HepG2 (cell line): ENCODE results near the gene MACROD2. TPM values are rescaled to one million over a fixed set of nuclear protein-coding genes. Genes with fewer than 3 reads are reported as not detected.

Experiments
- ATAC-seq: fragments of 200-7000 bp; cut with Tn5 transposase; 3 replicates; pipeline ENCODE4 v1.9.1; 2020; ENCODE audit warnings: mild to moderate bottlenecking, moderate library complexity
- BruUV-seq: library from RNA; stranded (reverse); fragments of 400-500 nt; replicated peaks from 2 replicates; lab custom pipeline; 2021; lab: Mats Ljungman, UMichigan
- CTCF ChIA-PET: fragments of 300-600 bp; formaldehyde crosslinking; extraction: SDS; loops from one replicate; lab custom pipeline; 2021; ENCODE audit warnings: low total read pairs, inconsistent platforms, low intra/inter-chr PET ratio; lab: Yijun Ruan, JAX
- POLR2A ChIA-PET: fragments of 350-600 bp; sonication (Branson Sonifier 250); formaldehyde crosslinking; loops from one replicate; lab custom pipeline; 2020; ENCODE audit warnings: antibody characterized with exemption, inconsistent platforms; lab: Yijun Ruan, JAX
- DNase-seq: peaks from one replicate; pipeline ENCODE4 v3.0.0-alpha.2; 2015; ENCODE audit warnings: low spot score
- FAIRE-seq: peaks from 3 replicates; lab custom pipeline; 2011; peaks lifted over from hg19 to GRCh38; lab: Jason Lieb, UNC
- H2AFZ ChIP-seq: one replicate; pipeline ENCODE4 v1.6.1; 2011; ENCODE audit warnings: low read length, inconsistent platforms
- H3K27ac ChIP-seq: fragments of 300-600 bp; 3 replicates; pipeline ENCODE4 v1.8.0; 2011; ENCODE audit warnings: mixed run types, mild to moderate bottlenecking, mixed read lengths, low read length, inconsistent platforms; ENCODE audit not compliant: insufficient read depth; ENCODE audit errors: extremely low read length
- H3K27me3 ChIP-seq, 2 experiments: fragments of 200-600 bp in 1 of 2; 2 replicates in 1 of 2; 3 replicates in 1 of 2; pipeline versions ENCODE4 v1.6.0 to v1.8.0; 2011; ENCODE audit warnings: low read length in 2 of 2, mild to moderate bottlenecking in 2 of 2, moderate library complexity in 2 of 2, inconsistent platforms in 1 of 2; ENCODE audit not compliant: insufficient read depth in 2 of 2, control insufficient read depth in 1 of 2
- H3K36me3 ChIP-seq, 2 experiments: fragments of 200-600 bp in 1 of 2; replicated peaks in 1 of 2; 2 replicates in 1 of 2; 3 replicates in 1 of 2; pipeline versions ENCODE4 v1.5.1 to v1.8.0; 2011; ENCODE audit warnings: low read length in 2 of 2, inconsistent platforms in 1 of 2; ENCODE audit not compliant: insufficient read depth in 2 of 2, control insufficient read depth in 1 of 2
- H3K4me1 ChIP-seq: 2 replicates; pipeline ENCODE4 v1.5.1; 2012; ENCODE audit warnings: low read length, inconsistent platforms; ENCODE audit not compliant: insufficient read depth
- H3K4me2 ChIP-seq: 2 replicates; pipeline ENCODE4 v1.6.0; 2011; ENCODE audit warnings: low read depth, low read length, inconsistent platforms
- H3K4me3 ChIP-seq, 3 experiments: fragments of 200-600 bp in 1 of 3; sonication (generic), shearing (Covaris generic) in 1 of 3; replicated peaks in 1 of 3; 2 replicates each; pipeline ENCODE4 v1.5.1; 2011 to 2016; ENCODE audit warnings: low read length in 3 of 3, inconsistent platforms in 2 of 3, low read depth in 2 of 3, mild to moderate bottlenecking in 2 of 3, control low read depth in 1 of 3, mixed read lengths in 1 of 3; ENCODE audit not compliant: insufficient read depth in 1 of 3
- H3K79me2 ChIP-seq: one replicate; pipeline ENCODE4 v1.6.1; 2011; ENCODE audit warnings: low read length, inconsistent platforms; ENCODE audit not compliant: insufficient read depth
- H3K9ac ChIP-seq: 2 replicates; pipeline ENCODE4 v1.6.0; 2011; ENCODE audit warnings: mild to moderate bottlenecking, low read depth, low read length, inconsistent platforms; ENCODE audit not compliant: insufficient read depth
- H3K9me3 ChIP-seq: 2 replicates; pipeline ENCODE4 v1.5.1; 2012; ENCODE audit warnings: mild to moderate bottlenecking, low read length
- H4K20me1 ChIP-seq: 2 replicates; pipeline ENCODE4 v1.6.0; 2011; ENCODE audit warnings: inconsistent platforms, mild to moderate bottlenecking, low read length, moderate library complexity; ENCODE audit not compliant: insufficient read depth
- IKZF5 ChIP-seq: IDR thresholded peaks from 2 replicates; pipeline ENCODE4 v1.6.1; 2018; ENCODE audit warnings: missing genetic modification reagents, mild to moderate bottlenecking, missing compliant biosample characterization
- KMT2B ChIP-seq: IDR thresholded peaks from 2 replicates; pipeline ENCODE4 v1.6.1; 2016; ENCODE audit warnings: missing genetic modification reagents, missing compliant biosample characterization
- LRRFIP1 ChIP-seq: sonication (generic); formaldehyde crosslinking; conservative IDR thresholded peaks from 2 replicates; pipeline ENCODE4 v1.4.0; 2020; ENCODE audit warnings: missing genetic modification reagents
- NR2F1 ChIP-seq, 2 experiments: fragments of 450-650 bp in 1 of 2; formaldehyde crosslinking in 1 of 2; IDR thresholded peaks; 2 replicates each; pipeline versions ENCODE4 v1.5.0 to v1.6.1; 2016 to 2020; ENCODE audit warnings: mild to moderate bottlenecking in 1 of 2, missing compliant biosample characterization in 1 of 2, missing genetic modification reagents in 1 of 2, moderate library complexity in 1 of 2
- PRDM15 ChIP-seq: sonication (generic); formaldehyde crosslinking; IDR thresholded peaks from 2 replicates; pipeline ENCODE4 v1.4.0; 2020; ENCODE audit warnings: missing genetic modification reagents
- ZNF430 ChIP-seq: sonication (generic); formaldehyde crosslinking; IDR thresholded peaks from 2 replicates; pipeline ENCODE4 v1.9.0; 2021; ENCODE audit warnings: mild to moderate bottlenecking, missing genetic modification reagents
- ZNF652 ChIP-seq: IDR thresholded peaks from 2 replicates; pipeline ENCODE4 v1.6.1; 2016; ENCODE audit warnings: low read depth, borderline replicate concordance
- ZNF691 ChIP-seq: sonication (generic); formaldehyde crosslinking; IDR thresholded peaks from 2 replicates; pipeline ENCODE4 v1.4.0; 2020; ENCODE audit warnings: missing genetic modification reagents, low read depth, mild to moderate bottlenecking, borderline replicate concordance
- ZNF749 ChIP-seq: sonication (generic); formaldehyde crosslinking; IDR thresholded peaks from 2 replicates; pipeline ENCODE4 v1.8.0; 2022; ENCODE audit warnings: mild to moderate bottlenecking, missing genetic modification reagents, moderate library complexity, borderline replicate concordance
- ZNF768 ChIP-seq: sonication (generic); formaldehyde crosslinking; IDR thresholded peaks from 2 replicates; pipeline ENCODE4 v1.4.0; 2020; ENCODE audit warnings: missing genetic modification reagents
- ZNF775 ChIP-seq: sonication (generic); formaldehyde crosslinking; IDR thresholded peaks from 2 replicates; pipeline ENCODE4 v1.4.0; 2020; ENCODE audit warnings: missing genetic modification reagents, mild to moderate bottlenecking, moderate library complexity, borderline replicate concordance
- ZSCAN25 ChIP-seq: sonication (generic); formaldehyde crosslinking; IDR thresholded peaks from 2 replicates; pipeline ENCODE4 v1.8.0; 2022; ENCODE audit warnings: mild to moderate bottlenecking, missing genetic modification reagents
- WGBS: methylation state at CpG from one replicate; pipeline ENCODE4 v1.1.6; 2017; ENCODE audit warnings: low lambda C conversion rate; 5-methylcytosine and 5-hydroxymethylcytosine counted together
- in situ Hi-C: cut with HindIII; loops from 2 replicates; pipeline ENCODE4 v1.10.0; 2017; ENCODE audit warnings: low pct_unique_long_range_greater_than_20kb; ENCODE audit not compliant: extremely low pct_ligation_motif_present
- intact Hi-C: fragments of 100-400 bp; cut with micrococcal nuclease; formaldehyde crosslinking; loops from one replicate; pipeline ENCODE4 v1.10.0; 2022; ENCODE audit not compliant: unreplicated experiment
- polyA plus RNA-seq, 8 experiments: library from polyadenylated mRNA; depleted of rRNA in 3 of 8; stranded (reverse) in 7 of 8; unstranded in 1 of 8; fragments of >200 nt; fragmentation: Illumina TruSeq in 4 of 8; extraction: Trizol in 4 of 8; gene quantifications; 2 replicates each; pipeline versions ENCODE4 v1.2.1 to v1.2.3, GENCODE V29; 2011 to 2016; ENCODE audit warnings: low read depth in 4 of 8, missing spikeins in 1 of 8, mixed read lengths in 1 of 8; ENCODE audit not compliant: insufficient read depth in 1 of 8
- total RNA-seq, 5 experiments: library from RNA; depleted of rRNA; stranded (reverse); fragments of >200 nt; fragmentation: Illumina TruSeq; extraction: Trizol; gene quantifications; 2 replicates each; pipeline ENCODE4 v1.2.3, GENCODE V29; 2016; ENCODE audit warnings: low read depth in 1 of 5
- TF ChIP-seq, protein P1 (sequence below): sonication (generic); formaldehyde crosslinking; conservative IDR thresholded peaks from 2 replicates; pipeline ENCODE4 v1.5.0; 2020; ENCODE audit warnings: missing genetic modification reagents

MACROD2 gene
- total and polyA plus RNA-seq, 2 of the 13 experiments (the other 11 are each of a cell fraction or from before 2014, with no cell fraction given) = 0.13 to 0.51 TPM

- peak; percentile 44 to 54; a peak in 2 of 4 replicates for TF ChIP-seq NR2F1 (CRISPR knock-in tag; IDR thresholded peaks at IDR 0.05)
Observed at GRCh38 chr20:14956026-14956425, 960.7 kb downstream of the MACROD2 start (continued).

DNA sequence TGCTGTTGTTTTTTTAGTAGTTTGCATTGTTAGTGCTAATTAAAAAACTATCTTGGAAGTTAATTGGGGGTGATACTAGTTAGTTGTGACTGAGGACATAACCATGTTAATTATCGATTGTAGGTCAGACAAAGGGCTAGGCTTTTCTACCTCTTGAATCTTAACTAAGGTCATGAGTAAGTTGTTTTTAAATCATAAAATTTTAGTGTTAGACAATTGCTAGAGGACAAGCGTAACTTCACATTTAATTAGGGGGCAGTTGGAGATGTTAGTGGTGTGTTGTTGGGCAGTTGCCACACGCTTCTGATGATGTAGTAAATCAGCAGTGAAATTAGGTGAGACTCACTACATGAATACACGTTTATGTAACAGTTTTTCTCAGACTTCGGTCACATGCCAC is 961.2 kb downstream of the MACROD2 start:
- ChIA-PET POLR2A (interaction anchor here (1.1 to 1.2 kb wide), 2 partner anchors 23 to 29 kb away, joined by 4 to 6 read pairs; no protein-coding TSS in a partner anchor), CTCF (no interaction called here)
- Histone ChIP-seq H4K20me1 (no peaks in the 10 kb centered on the region), H3K9me3 (no peaks in the 10 kb centered on the region), H3K4me2 (no peak overlapping the region), H3K27me3 (no peaks in the 10 kb centered on the region), H3K4me1 (peaks cover 31% of the 10 kb centered on the region), H3K4me3 (no peak overlapping the region), H2AFZ (peak overlapping the region; percentile 24), H3K27ac (no peak overlapping the region), H3K79me2 (no peaks in the 10 kb centered on the region), H3K36me3 (no peaks in the 10 kb centered on the region), H3K9ac (no peak overlapping the region)
- WGBS = 85% methylated on average over 5 of the region's 5 CpGs
- BruUV-seq = no TSS peak
- intact Hi-C loops (no loop called here), in situ Hi-C loops (no loop called here)
- no peak for FAIRE-seq
- no peak for ATAC-seq
- no peak for DNase-seq
- TF ChIP-seq, protein P1, sequence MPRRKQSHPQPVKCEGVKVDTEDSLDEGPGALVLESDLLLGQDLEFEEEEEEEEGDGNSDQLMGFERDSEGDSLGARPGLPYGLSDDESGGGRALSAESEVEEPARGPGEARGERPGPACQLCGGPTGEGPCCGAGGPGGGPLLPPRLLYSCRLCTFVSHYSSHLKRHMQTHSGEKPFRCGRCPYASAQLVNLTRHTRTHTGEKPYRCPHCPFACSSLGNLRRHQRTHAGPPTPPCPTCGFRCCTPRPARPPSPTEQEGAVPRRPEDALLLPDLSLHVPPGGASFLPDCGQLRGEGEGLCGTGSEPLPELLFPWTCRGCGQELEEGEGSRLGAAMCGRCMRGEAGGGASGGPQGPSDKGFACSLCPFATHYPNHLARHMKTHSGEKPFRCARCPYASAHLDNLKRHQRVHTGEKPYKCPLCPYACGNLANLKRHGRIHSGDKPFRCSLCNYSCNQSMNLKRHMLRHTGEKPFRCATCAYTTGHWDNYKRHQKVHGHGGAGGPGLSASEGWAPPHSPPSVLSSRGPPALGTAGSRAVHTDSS (CRISPR knock-in tag) = no peak
- TF ChIP-seq ZNF430 (CRISPR knock-in tag) = no peak
- TF ChIP-seq PRDM15 (CRISPR knock-in tag) = no peak
- TF ChIP-seq ZSCAN25 (CRISPR knock-in tag) = no peak
- TF ChIP-seq ZNF652 (CRISPR knock-in tag) = no peak
- no peak for TF ChIP-seq ZNF768 (CRISPR knock-in tag)
- no peak for TF ChIP-seq ZNF749 (CRISPR knock-in tag)
- TF ChIP-seq KMT2B (CRISPR knock-in tag) = no peak
- no peak for TF ChIP-seq LRRFIP1 (CRISPR knock-in tag)
- no peak for TF ChIP-seq ZNF775 (CRISPR knock-in tag)
- no peak for TF ChIP-seq IKZF5
- TF ChIP-seq ZNF691 (CRISPR knock-in tag) = no peak
